NCI-H187 treated with DMSO at 0.1 percent for 48 hours (cell line): Measurements from ENCODE around the gene R3HDM4.

Experiments
- DNase-seq: peaks from one replicate; lab custom pipeline; 2025; lab: John Stamatoyannopoulos, UW

Gene R3HDM4

GRCh38 chr19:872266-872951 lies 40.6 kb downstream of the R3HDM4 start:
- no peak for DNase-seq

- DNase-seq, result no peak
Measured at GRCh38 chr19:871446-872265, 41.4 kb downstream of the R3HDM4 start.

- no peak for DNase-seq
Measured at GRCh38 chr19:870963-871401, 42.0 kb downstream of the R3HDM4 start.

- no peak for DNase-seq
Measured at GRCh38 chr19:870314-870713, 42.7 kb downstream of the R3HDM4 start.

GRCh38 chr19:869245-870177 lies 43.5 kb downstream of the R3HDM4 start:
- no peak for DNase-seq

GRCh38 chr19:868458-869244 lies 44.4 kb downstream of the R3HDM4 start:
- DNase-seq, result no peak

GRCh38 chr19:867855-868457 lies 45.1 kb downstream of the R3HDM4 start:
- DNase-seq, result no peak

- DNase-seq, result no peak
Measured at GRCh38 chr19:867301-867793, 45.7 kb downstream of the R3HDM4 start.

- no peak for DNase-seq
Measured at GRCh38 chr19:866769-867300, 46.2 kb downstream of the R3HDM4 start.

- no peak for DNase-seq
Measured at GRCh38 chr19:863315-863620, 49.8 kb downstream of the R3HDM4 start.

GRCh38 chr19:862581-863314 lies 50.3 kb downstream of the R3HDM4 start:
- DNase-seq, result no peak

GRCh38 chr19:861756-862580 lies 51.1 kb downstream of the R3HDM4 start:
- DNase-seq, result no peak

GRCh38 chr19:861141-861755 lies 51.8 kb downstream of the R3HDM4 start:
- no peak for DNase-seq

GRCh38 chr19:858868-859843 lies 53.9 kb downstream of the R3HDM4 start, which contains the start of gene CFD:
Gene CFD (plus strand): TSS chr19:859664. CDS start chr19:859690, 26 bp downstream.
- no peak for DNase-seq

GRCh38 chr19:858284-858683 lies 54.7 kb downstream of the R3HDM4 start:
- no peak for DNase-seq

- no peak for DNase-seq
Measured at GRCh38 chr19:855566-856120, 57.4 kb downstream of the R3HDM4 start.

- DNase-seq, result no peak
Measured at GRCh38 chr19:855142-855541, 57.9 kb downstream of the R3HDM4 start.
